T-helper 22 cell (primary cell): ENCODE data around the gene SYT12.
"Not testable (repeated sequence)": the region's sequence is repeated elsewhere in the genome, so short reads cannot be mapped to it uniquely, and the experiment has no call there.

Experiments used
- DNase-seq: peaks from one replicate; pipeline ENCODE4 v3.0.0-alpha.2; 2020; ENCODE audit warnings: low read depth

The SYT12 gene, protein sequence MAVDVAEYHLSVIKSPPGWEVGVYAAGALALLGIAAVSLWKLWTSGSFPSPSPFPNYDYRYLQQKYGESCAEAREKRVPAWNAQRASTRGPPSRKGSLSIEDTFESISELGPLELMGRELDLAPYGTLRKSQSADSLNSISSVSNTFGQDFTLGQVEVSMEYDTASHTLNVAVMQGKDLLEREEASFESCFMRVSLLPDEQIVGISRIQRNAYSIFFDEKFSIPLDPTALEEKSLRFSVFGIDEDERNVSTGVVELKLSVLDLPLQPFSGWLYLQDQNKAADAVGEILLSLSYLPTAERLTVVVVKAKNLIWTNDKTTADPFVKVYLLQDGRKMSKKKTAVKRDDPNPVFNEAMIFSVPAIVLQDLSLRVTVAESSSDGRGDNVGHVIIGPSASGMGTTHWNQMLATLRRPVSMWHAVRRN

GRCh38 chr11:67022961-67023956 lies at the start of gene SYT12:
Gene SYT12, plus strand, starts transcription at chr11:67023134. Its CDS starts 7,011 bp downstream, at chr11:67030145.
- DNase-seq = no peak

- DNase-seq = no peak
Observed at GRCh38 chr11:66973956-66974580, 48.9 kb upstream of the SYT12 start.

GRCh38 chr11:66974724-66975404 lies 48.1 kb upstream of the SYT12 start, which contains the start of gene C11orf86:
Gene C11orf86, plus strand, starts transcription at chr11:66975304. Its CDS starts 59 bp downstream, at chr11:66975363.
- DNase-seq = no peak

- no peak for DNase-seq
Observed at GRCh38 chr11:66975405-66976027, 47.4 kb upstream of the SYT12 start.

GRCh38 chr11:66976028-66976467 lies 46.9 kb upstream of the SYT12 start:
- DNase-seq = no peak

GRCh38 chr11:66976925-66977324 lies 46.0 kb upstream of the SYT12 start:
- no peak for DNase-seq

- no peak for DNase-seq
Observed at GRCh38 chr11:66978229-66978628, 44.7 kb upstream of the SYT12 start.

DNA sequence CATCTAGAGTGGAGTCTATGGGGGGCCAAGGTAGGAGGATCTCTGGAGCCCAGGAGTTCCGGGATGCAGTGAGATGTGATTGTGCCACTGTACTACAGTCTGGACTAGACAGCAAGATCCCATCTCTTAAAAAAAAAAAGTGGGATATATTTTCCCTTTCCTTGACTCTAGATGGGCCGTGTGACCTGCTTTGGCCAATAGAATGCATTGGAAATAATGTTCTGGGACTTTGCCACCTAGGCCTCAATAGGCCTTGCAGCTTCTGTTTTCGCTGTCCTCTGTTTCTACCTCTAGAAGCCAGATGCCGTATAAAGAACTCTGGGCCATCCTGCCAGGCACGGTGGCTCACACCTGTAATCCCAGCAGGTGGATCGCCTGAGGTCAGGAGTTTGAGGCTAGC lies 44.2 kb upstream of the SYT12 start:
- no peak for DNase-seq

GRCh38 chr11:66979336-66979980 lies 43.5 kb upstream of the SYT12 start:
- no peak for DNase-seq

DNA sequence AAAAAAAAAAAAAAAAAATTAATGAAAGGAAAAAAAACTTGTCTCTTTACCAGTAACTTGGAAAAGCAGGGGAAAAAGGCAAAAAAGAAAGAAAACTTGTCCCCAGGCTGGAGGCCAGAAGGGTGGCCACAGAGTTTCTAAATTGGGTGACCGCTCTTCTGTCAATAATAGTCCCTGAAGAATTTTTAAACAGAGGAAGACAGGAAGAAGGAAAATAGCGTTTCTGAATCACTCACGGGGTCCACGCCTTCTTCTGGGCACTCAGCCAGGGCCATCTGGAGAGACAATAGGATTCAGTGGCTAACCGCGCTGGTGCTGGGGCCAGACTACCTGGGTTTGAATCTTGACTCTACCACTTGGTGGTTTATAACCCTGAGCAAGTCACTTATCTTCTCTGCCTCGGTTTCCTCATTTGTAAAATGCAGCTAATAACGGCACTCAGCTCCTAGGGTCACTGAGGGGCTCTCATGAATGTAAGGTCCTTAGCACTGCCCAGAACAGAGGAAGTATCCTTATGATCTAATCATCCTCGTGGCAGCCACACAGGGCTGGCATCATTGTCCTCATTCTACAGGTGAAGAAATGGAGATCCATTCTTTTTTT lies 40.9 kb upstream of the SYT12 start:
- no peak for DNase-seq

GRCh38 chr11:66983275-66983924 lies 39.5 kb upstream of the SYT12 start:
- no peak for DNase-seq

DNA sequence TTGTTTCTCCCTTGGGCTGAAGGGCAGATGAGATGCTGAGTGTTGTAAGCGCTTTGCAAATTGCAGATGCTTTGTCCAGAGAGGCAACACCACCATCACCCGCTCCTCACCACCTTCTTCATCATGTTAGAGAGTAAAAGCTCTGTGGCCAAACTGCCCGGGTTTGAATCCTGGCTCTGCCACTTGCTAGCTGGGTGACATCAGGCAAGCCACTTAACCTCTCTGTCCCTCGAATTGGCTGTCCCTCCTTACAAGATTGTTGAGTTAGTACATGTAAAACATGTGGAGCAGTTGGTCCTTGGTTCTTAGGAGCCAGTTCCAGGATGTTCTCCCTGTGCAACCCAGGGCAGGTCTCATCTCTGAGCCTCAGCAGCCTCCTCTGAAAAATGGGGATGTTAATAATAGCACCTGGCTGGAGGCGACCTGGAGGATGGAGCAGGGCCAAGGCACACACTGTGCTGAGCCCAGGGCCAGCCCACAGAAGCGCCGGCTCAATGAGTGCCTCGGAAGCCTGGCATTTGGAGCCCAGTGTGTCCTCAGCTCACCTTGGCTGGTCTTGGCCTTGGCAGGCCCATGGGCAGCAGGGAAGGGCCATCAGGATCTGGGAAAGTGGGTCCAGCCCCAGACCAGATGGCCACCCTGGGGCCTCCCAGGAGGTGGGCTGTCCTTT lies 37.3 kb upstream of the SYT12 start:
- no peak for DNase-seq

DNA sequence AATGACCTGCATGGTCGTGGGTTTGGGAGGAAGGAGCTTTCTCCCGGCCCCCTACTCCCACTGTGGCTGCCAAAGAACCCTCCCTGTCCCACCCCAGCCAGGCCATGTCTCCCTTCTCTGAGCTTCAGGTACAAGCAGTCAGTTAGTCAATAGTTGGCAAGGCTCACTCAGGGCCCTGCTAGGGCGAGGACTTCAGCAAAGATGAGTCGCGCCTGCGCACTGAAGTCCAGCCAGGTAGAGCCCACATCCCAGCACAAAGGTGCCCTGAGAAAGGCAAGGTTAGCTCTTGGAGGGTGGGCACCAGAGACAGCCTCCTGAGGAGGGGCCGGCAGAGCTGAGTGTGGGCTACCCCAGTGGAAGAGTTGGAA lies 36.8 kb upstream of the SYT12 start:
- DNase-seq = no peak

GRCh38 chr11:66987158-66987620 lies 35.7 kb upstream of the SYT12 start:
- no peak for DNase-seq

- DNase-seq = no peak
Observed at GRCh38 chr11:66987924-66988637, 34.9 kb upstream of the SYT12 start.

- DNase-seq = not testable (repeated sequence)
Observed at GRCh38 chr11:66988741-66989140, 34.2 kb upstream of the SYT12 start.

DNA sequence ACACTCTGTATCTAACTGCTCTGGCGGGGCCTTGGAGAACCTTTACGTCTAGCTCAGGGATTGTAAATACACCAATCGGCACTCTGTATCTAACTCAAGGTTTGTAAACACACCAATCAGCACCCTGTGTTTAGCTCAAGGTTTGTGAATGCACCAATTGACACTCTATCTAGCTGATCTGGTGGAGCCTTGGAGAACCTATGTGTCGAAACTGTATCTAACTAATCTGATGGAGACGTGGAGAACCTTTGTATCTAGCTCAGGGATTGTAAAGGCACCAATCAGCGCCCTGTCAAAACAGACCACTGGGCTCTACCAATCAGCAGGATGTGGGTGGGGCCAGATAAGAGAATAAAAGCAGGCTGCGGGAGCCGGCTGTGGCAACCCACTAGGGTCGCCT lies 33.6 kb upstream of the SYT12 start:
- DNase-seq = not testable (repeated sequence)

DNA sequence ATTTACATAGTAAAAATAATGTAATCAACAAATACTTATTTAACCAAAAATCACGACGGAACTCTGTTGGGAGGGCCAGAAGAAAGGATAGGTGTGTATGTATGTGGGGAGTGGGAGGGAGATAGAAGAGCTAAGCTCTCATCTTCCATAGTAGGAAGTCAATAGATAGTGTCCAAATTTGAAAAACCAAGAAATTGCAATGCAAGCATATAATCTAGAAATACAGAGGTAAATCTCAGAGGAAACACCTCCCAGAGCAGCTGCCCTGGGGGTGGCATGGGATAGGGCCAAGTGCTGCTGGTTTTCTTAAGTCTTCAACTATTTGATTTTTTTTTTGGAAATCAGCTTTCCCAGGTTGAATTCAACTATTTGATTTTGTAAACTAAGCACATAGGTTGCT lies 30.9 kb upstream of the SYT12 start:
- no peak for DNase-seq
